ENCODE measurements around the gene PTCHD1. TPM values are rescaled to one million over a fixed set of nuclear protein-coding genes. Genes with fewer than 3 reads are reported as not detected.

The PTCHD1 gene
- total and polyA plus RNA-seq, 3 donors from 2014 or later: 0.28 to 1.6 (median 0.94) TPM

GRCh38 chrX:23436875-23437274 is 102.2 kb downstream of the PTCHD1 start:
- intact Hi-C loops (cut with DNase I; ENCODE audit: low total_unique reads): no loop called here
- Histone ChIP-seq H3K27me3 (no peaks in the 10 kb centered on the region), H3K36me3 (ENCODE audit: low read depth, missing control alignments) (no peaks in the 10 kb centered on the region), H3K4me1 (peaks cover 5% of the 10 kb centered on the region), H3K27ac (no peak overlapping the region), H3K9me3 (no peaks in the 10 kb centered on the region), H3K4me3 (no peak overlapping the region)
- TF ChIP-seq POLR2A (IDR thresholded peaks at IDR 0.05) (no peak), CTCF (IDR thresholded peaks at IDR 0.05) (no peak)
- DNase-seq: no peak
- no CpG with 5 or more reads among the region's 1 CpG for WGBS, 2 donors

- Histone ChIP-seq H3K36me3 (ENCODE audit: low read depth, missing control alignments) (no peaks in the 10 kb centered on the region), H3K4me3 (no peak overlapping the region), H3K27me3 (no peaks in the 10 kb centered on the region), H3K9me3 (no peaks in the 10 kb centered on the region), H3K4me1 (no peaks in the 10 kb centered on the region), H3K27ac (no peak overlapping the region)
- no peak for DNase-seq
- TF ChIP-seq POLR2A (IDR thresholded peaks at IDR 0.05): no peak
- no peak for TF ChIP-seq CTCF (IDR thresholded peaks at IDR 0.05)
- WGBS, 2 donors: 65 to 77% methylated on average over 3 of the region's 3 CpGs
- intact Hi-C loops (cut with DNase I; ENCODE audit: low total_unique reads): no loop called here
These were observed 116.6 kb downstream of the PTCHD1 start for GRCh38 chrX:23451266-23451665.

Measured in testis (tissue), 3 donors.